ENCODE results near the gene TIMM44. TPM values are rescaled to one million over a fixed set of nuclear protein-coding genes. Genes with fewer than 3 reads are reported as not detected.

The TIMM44 gene
- polyA plus RNA-seq, 1 of the 3 experiments (the other 2 are of a cell fraction): 49.7 TPM

- TF ChIP-seq RCOR1 (IDR thresholded peaks at IDR 0.05; ENCODE audit: low read length) (no peak), MAX (IDR thresholded peaks at IDR 0.05; ENCODE audit: low read depth) (peak; percentile 24; the same call in 1 of the 2 replicates), FOXM1 (IDR thresholded peaks at IDR 0.05; ENCODE audit: low read depth) (no peak), MXI1 (IDR thresholded peaks at IDR 0.05; ENCODE audit: low read depth, low read length) (peak; percentile 54; the same call in 1 of the 2 replicates), SMC3 (IDR thresholded peaks at IDR 0.05; ENCODE audit: low read depth, low read length) (no peak)
These were observed 39.1 kb downstream of the TIMM44 start (continued) for GRCh38 chr19:7904074-7905020.

DNA sequence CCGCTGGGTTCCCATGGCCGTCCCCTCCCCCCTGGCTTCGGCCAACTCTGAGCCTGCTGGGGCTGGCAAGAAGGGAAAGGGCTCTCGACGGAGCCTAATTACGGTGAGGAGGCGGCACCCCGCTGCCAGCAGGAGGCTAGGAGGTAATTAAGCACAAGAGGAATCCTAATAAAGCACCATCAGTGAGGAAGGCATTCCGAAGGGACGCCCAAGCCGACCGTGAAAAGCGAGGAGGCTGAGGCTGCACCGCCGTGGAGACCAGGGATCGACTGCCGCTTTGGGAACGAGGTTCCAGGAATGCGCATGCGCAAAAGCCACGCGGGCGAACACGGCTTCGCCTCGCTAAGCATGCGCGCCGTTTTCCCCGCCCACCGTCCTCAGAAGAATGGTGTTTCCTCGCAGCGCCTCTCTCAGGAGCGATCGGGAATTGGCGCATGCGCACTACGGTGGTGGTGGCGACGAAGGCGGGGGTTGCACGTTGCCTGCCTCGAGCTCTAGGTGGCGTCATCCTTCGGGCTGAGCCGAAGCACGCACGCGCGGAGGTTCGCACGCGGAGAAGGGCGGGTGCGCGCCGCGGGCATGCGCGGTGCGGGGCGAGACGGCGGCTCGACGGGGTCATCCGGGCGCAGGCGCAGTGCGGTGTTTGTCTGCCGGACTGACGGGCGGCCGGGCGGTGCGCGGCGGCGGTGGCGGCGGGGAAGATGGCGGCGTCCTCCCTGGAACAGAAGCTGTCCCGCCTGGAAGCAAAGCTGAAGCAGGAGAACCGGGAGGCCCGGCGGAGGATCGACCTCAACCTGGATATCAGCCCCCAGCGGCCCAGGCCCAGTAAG lies 40.0 kb downstream of the TIMM44 start, which contains the start of gene MAP2K7:
Gene MAP2K7 (plus strand): TSS at position 634 of the 830 bp plus-strand sequence. CDS start 68 bp downstream, at position 702.
- Histone ChIP-seq H3K27ac (ENCODE audit: low read depth in 2 of 2, low read length in 1 of 2) (peak within 1 kb of the TSS; percentile 68 to 89; a peak in 3 of 4 replicates), H3K9me3 (no peaks in the 10 kb centered on the region), H3F3A (replicated peaks; ENCODE audit: insufficient read depth) (no peaks in the 10 kb centered on the region), H3K9ac (peak within 1 kb of the TSS; percentile 78), H3K4me1 (ENCODE audit: control insufficient read depth in 1 of 2, insufficient read depth in 2 of 2, low read depth in 1 of 2, low read length in 1 of 2) (peaks cover 0 to 19% of the 10 kb centered on the region in 2 experiments; a peak in 2 of 4 replicates), H3K36me3 (replicated peaks in 1 of 2; ENCODE audit: control insufficient read depth in 1 of 2, insufficient read depth in 2 of 2, low read length in 1 of 2) (peaks cover 0 to 3% of the 10 kb centered on the region in 2 experiments), H2AFZ (ENCODE audit: low read depth) (peak within 1 kb of the TSS; percentile 93), H3K79me2 (ENCODE audit: insufficient read depth) (peaks cover 43% of the 10 kb centered on the region), H3K9me2 (no peaks in the 10 kb centered on the region), H3K4me3 (ENCODE audit: low read depth in 2 of 2, low read length in 1 of 2) (peak within 1 kb of the TSS; percentile 80 to 87), H3K27me3 (ENCODE audit: insufficient read depth) (no peaks in the 10 kb centered on the region), H3K4me2 (peak within 1 kb of the TSS; percentile 97), H4K20me1 (ENCODE audit: insufficient read depth) (peaks cover 36% of the 10 kb centered on the region)
- 1% methylated on average over 17 of the region's 89 CpGs for WGBS (ENCODE audit: low lambda C conversion rate)
- CTCF ChIA-PET: interaction anchor here (0.8 to 2.3 kb wide), 9 partner anchors 9 to 73 kb away, joined by 3 to 26 read pairs (median 4); partner anchors contain the start of gene SNAPC2
- peak; percentile 24; the same call in 1 of the 2 replicates for TF ChIP-seq SIN3A (IDR thresholded peaks at IDR 0.05; ENCODE audit: borderline replicate concordance, low read depth, low read length)
- TF ChIP-seq MEF2A (IDR thresholded peaks at IDR 0.05; ENCODE audit: borderline replicate concordance, low read depth): no peak
- TF ChIP-seq, protein P1, sequence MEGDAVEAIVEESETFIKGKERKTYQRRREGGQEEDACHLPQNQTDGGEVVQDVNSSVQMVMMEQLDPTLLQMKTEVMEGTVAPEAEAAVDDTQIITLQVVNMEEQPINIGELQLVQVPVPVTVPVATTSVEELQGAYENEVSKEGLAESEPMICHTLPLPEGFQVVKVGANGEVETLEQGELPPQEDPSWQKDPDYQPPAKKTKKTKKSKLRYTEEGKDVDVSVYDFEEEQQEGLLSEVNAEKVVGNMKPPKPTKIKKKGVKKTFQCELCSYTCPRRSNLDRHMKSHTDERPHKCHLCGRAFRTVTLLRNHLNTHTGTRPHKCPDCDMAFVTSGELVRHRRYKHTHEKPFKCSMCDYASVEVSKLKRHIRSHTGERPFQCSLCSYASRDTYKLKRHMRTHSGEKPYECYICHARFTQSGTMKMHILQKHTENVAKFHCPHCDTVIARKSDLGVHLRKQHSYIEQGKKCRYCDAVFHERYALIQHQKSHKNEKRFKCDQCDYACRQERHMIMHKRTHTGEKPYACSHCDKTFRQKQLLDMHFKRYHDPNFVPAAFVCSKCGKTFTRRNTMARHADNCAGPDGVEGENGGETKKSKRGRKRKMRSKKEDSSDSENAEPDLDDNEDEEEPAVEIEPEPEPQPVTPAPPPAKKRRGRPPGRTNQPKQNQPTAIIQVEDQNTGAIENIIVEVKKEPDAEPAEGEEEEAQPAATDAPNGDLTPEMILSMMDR (IDR thresholded peaks at IDR 0.05): peak; percentile 60
- TF ChIP-seq RFX5 (IDR thresholded peaks at IDR 0.05; ENCODE audit: low read length): no peak
- TF ChIP-seq MAX (IDR thresholded peaks at IDR 0.05; ENCODE audit: low read depth): peak; percentile 93
- TF ChIP-seq NRF1 (IDR thresholded peaks at IDR 0.05; ENCODE audit: low read depth, low read length): peak; percentile 91
- 0 out of 2 replicates have a peak, but pooled peaks have one; percentile 7 for TF ChIP-seq RCOR1 (IDR thresholded peaks at IDR 0.05; ENCODE audit: low read length)
- TF ChIP-seq PBX3 (IDR thresholded peaks at IDR 0.05): peak; percentile 9; the same call in 1 of the 2 replicates
- peak; percentile 74 for TF ChIP-seq MXI1 (IDR thresholded peaks at IDR 0.05; ENCODE audit: low read depth, low read length)
- TF ChIP-seq TCF12 (IDR thresholded peaks at IDR 0.05): no peak
- TF ChIP-seq CHD2 (IDR thresholded peaks at IDR 0.05; ENCODE audit: low read length, partially characterized antibody): peak; percentile 33
- peak; percentile 84 for TF ChIP-seq YY1 (IDR thresholded peaks at IDR 0.05; ENCODE audit: low read depth)
- TF ChIP-seq EP300 (IDR thresholded peaks at IDR 0.05; ENCODE audit: borderline replicate concordance in 1 of 2, low read depth in 1 of 2, low read length in 1 of 2): no peak
- TF ChIP-seq POLR2AphosphoS5 (IDR thresholded peaks at IDR 0.05; ENCODE audit: low read depth, low read length): peak; percentile 98
- TF ChIP-seq FOXM1 (IDR thresholded peaks at IDR 0.05; ENCODE audit: low read depth): no peak
- TF ChIP-seq RAD21 (IDR thresholded peaks at IDR 0.05; ENCODE audit: low read length): peak; percentile 54
- peak; percentile 29; the same call in 1 of the 2 replicates for TF ChIP-seq SMC3 (IDR thresholded peaks at IDR 0.05; ENCODE audit: low read depth, low read length)
- TF ChIP-seq TAF1 (IDR thresholded peaks at IDR 0.05; ENCODE audit: borderline replicate concordance, low read depth, low read length): peak; percentile 83; the same call in 1 of the 2 replicates
- no peak for TF ChIP-seq EZH2phosphoT487 (IDR thresholded peaks at IDR 0.05; ENCODE audit: borderline replicate concordance, low read depth)
- TF ChIP-seq TEAD4 (IDR thresholded peaks at IDR 0.05; ENCODE audit: borderline replicate concordance, insufficient read depth): no peak
- TF ChIP-seq ELF1 (IDR thresholded peaks at IDR 0.05): no peak
- TF ChIP-seq FOSL2 (IDR thresholded peaks at IDR 0.05; ENCODE audit: borderline replicate concordance, low read depth): no peak
- TF ChIP-seq GATA2 (CRISPR knock-in tag; IDR thresholded peaks at IDR 0.05): no peak
- DNase-seq: peak; percentile 99
- POLR2A ChIA-PET: interaction anchor here (0.7 to 1.6 kb wide), 5 partner anchors 13 to 41 kb away, joined by 3 to 8 read pairs (median 4); partner anchors contain the start of genes SNAPC2 and TIMM44

Data from SK-N-SH (cell line).